ENCODE results near the gene TM7SF3.
A peak's percentile ranks its signal among the peaks of the same experiment; 100 is the strongest.

- TF ChIP-seq CTCF (conservative IDR thresholded peaks at IDR 0.05) (peak; percentile 82), EZH2 (IDR thresholded peaks at IDR 0.05; ENCODE audit: low read depth) (no peak)
Observed at GRCh38 chr12:27014085-27014858, at the start of gene TM7SF3.
